B cell (primary cell): ENCODE data around the gene CASS4. TPM values are rescaled to one million over a fixed set of nuclear protein-coding genes. Genes with fewer than 3 reads are reported as not detected.
"Not testable (repeated sequence)": the region's sequence is repeated elsewhere in the genome, so short reads cannot be mapped to it uniquely, and the experiment has no call there.

Experiments
- ATAC-seq: fragments of 200-7000 bp; cut with Tn5 transposase; one replicate; pipeline ENCODE4 v1.10.0; 2021; ENCODE audit warnings: low read depth, mild to moderate bottlenecking, moderate number of reproducible peaks, moderate library complexity
- CTCF ChIA-PET: fragments of 350-600 bp; sonication (Branson Sonifier 250); formaldehyde crosslinking; loops from one replicate; lab custom pipeline; 2021; ENCODE audit warnings: antibody characterized with exemption, inconsistent platforms; lab: Charles Lee
- POLR2A ChIA-PET: fragments of 350-600 bp; sonication (Branson Sonifier 250); formaldehyde crosslinking; loops from one replicate; lab custom pipeline; 2021; ENCODE audit warnings: antibody characterized with exemption; lab: Charles Lee
- DNase-seq: peaks from one replicate; pipeline ENCODE4 v3.0.0; 2013
- H2AFZ ChIP-seq: 2 replicates; pipeline ENCODE4 v1.6.1; 2012; ENCODE audit warnings: mild to moderate bottlenecking, low read depth, low read length; ENCODE audit not compliant: insufficient read depth, poor library complexity, severe bottlenecking
- H3K27ac ChIP-seq, 2 donors: 1 replicate in 1 of 2; 2 replicates in 1 of 2; pipeline ENCODE4 v1.5.1; 2012 to 2013; ENCODE audit warnings: low read length in 2 of 2, mild to moderate bottlenecking in 2 of 2, moderate library complexity in 1 of 2
- H3K27me3 ChIP-seq, 4 experiments: fragments of 200-600 bp in 1 of 4; sonication (generic) in 1 of 4; replicated peaks in 1 of 4; 1 replicate in 2 of 4; 2 replicates in 2 of 4; pipeline versions ENCODE4 v1.6.1 to v1.7.0; 2013 to 2016; ENCODE audit warnings: low read length in 3 of 4, mild to moderate bottlenecking in 2 of 4, mixed read lengths in 1 of 4, moderate library complexity in 1 of 4; ENCODE audit not compliant: insufficient read depth in 4 of 4, control insufficient read depth in 3 of 4; ENCODE audit errors: control extremely low read depth in 1 of 4
- H3K36me3 ChIP-seq, 2 experiments: replicated peaks in 1 of 2; 1 replicate in 1 of 2; 2 replicates in 1 of 2; pipeline versions ENCODE4 v1.6.1 to v1.7.1; 2013; ENCODE audit warnings: low read length in 1 of 2; ENCODE audit not compliant: insufficient read depth in 2 of 2, control insufficient read depth in 1 of 2; ENCODE audit errors: control extremely low read depth in 1 of 2, extremely low read depth in 1 of 2
- H3K4me1 ChIP-seq, 2 donors: fragments of 200-600 bp in 1 of 2; sonication (generic) in 1 of 2; 1 replicate in 1 of 2; 2 replicates in 1 of 2; pipeline versions ENCODE4 v1.5.1 to v1.6.1; 2013 to 2017; ENCODE audit warnings: low read length in 2 of 2; ENCODE audit not compliant: control insufficient read depth in 2 of 2, insufficient read depth in 2 of 2
- H3K4me2 ChIP-seq: replicated peaks from 2 replicates; pipeline ENCODE3; 2012; ENCODE audit warnings: mild to moderate bottlenecking, low read depth, low read length; ENCODE audit not compliant: poor library complexity, severe bottlenecking
- H3K4me3 ChIP-seq, 5 experiments: fragments of 200-600 bp in 1 of 5; sonication (generic) in 1 of 5; 1 replicate in 3 of 5; 2 replicates in 2 of 5; pipeline versions ENCODE4 v1.5.1 to v1.7.0; 2011 to 2016; ENCODE audit warnings: low read length in 4 of 5, mild to moderate bottlenecking in 4 of 5, low read depth in 2 of 5, control low read depth in 1 of 5, moderate library complexity in 1 of 5; ENCODE audit not compliant: insufficient read depth in 1 of 5; ENCODE audit errors: control extremely low read depth in 1 of 5, extremely low read depth in 1 of 5
- H3K79me2 ChIP-seq: fragments of 200-600 bp; sonication (generic); one replicate; pipeline ENCODE4 v1.6.0; 2016; ENCODE audit warnings: low read length; ENCODE audit not compliant: control insufficient read depth, insufficient read depth
- H3K9ac ChIP-seq: fragments of 200-600 bp; sonication (generic); 2 replicates; pipeline ENCODE4 v1.6.1; 2017; ENCODE audit warnings: mild to moderate bottlenecking, low read length, moderate library complexity
- H3K9me3 ChIP-seq, 3 donors: one replicate each; pipeline versions ENCODE4 v1.6.1 to v1.7.1; 2013; ENCODE audit warnings: low read length in 2 of 3; ENCODE audit not compliant: control insufficient read depth in 2 of 3, insufficient read depth in 1 of 3; ENCODE audit errors: control extremely low read depth in 1 of 3
- H4K20me1 ChIP-seq: 2 replicates; pipeline ENCODE4 v1.6.0; 2012; ENCODE audit warnings: mild to moderate bottlenecking, low read length; ENCODE audit not compliant: insufficient read depth, control insufficient read depth, poor library complexity, severe bottlenecking
- H3K27ac Mint-ChIP-seq: one replicate; pipeline ENCODE4 v1.8.0; 2021; ENCODE audit warnings: mixed read lengths
- H3K27me3 Mint-ChIP-seq: one replicate; pipeline ENCODE4 v1.8.0; 2021; ENCODE audit warnings: mixed read lengths
- H3K4me1 Mint-ChIP-seq: one replicate; pipeline ENCODE4 v1.8.0; 2021; ENCODE audit warnings: mixed read lengths
- H3K4me3 Mint-ChIP-seq: one replicate; pipeline ENCODE4 v1.8.0; 2021; ENCODE audit warnings: mixed read lengths
- H3K9me3 Mint-ChIP-seq: one replicate; pipeline ENCODE4 v1.8.0; 2022; ENCODE audit warnings: mixed read lengths; ENCODE audit not compliant: insufficient read depth
- EZH2 ChIP-seq: IDR thresholded peaks from 2 replicates; pipeline ENCODE4 v1.6.1; 2012; ENCODE audit warnings: borderline replicate concordance, low read depth, mild to moderate bottlenecking, moderate library complexity, low read length; ENCODE audit not compliant: insufficient read depth, poor library complexity, severe bottlenecking
- WGBS: methylation state at CpG from one replicate; pipeline ENCODE4 v1.1.5; 2013; ENCODE audit warnings: missing lambda C conversion rate; ENCODE audit not compliant: insufficient coverage; 5-methylcytosine and 5-hydroxymethylcytosine counted together
- intact Hi-C: fragments of 100-400 bp; cut with micrococcal nuclease; formaldehyde crosslinking; loops from one replicate; pipeline ENCODE4 v1.10.0; 2022
- polyA plus RNA-seq: library from polyadenylated mRNA; depleted of rRNA; stranded (reverse); fragments of >200 nt; gene quantifications from 2 replicates; pipeline ENCODE4 v1.2.3, GENCODE V29; 2012
- total RNA-seq, 2 donors: library from RNA; stranded (reverse); fragments of 120-200 nt in 1 of 2; gene quantifications; 1 replicate in 1 of 2; 2 replicates in 1 of 2; pipeline versions ENCODE4 v1.2.3 to v1.2.4, GENCODE V29; 2013 to 2022
- TF ChIP-seq, protein P1 (sequence below): fragments of 200-600 bp; IDR thresholded peaks from one replicate; pipeline ENCODE4 v1.8.0; 2022; ENCODE audit warnings: antibody characterized with exemption, mild to moderate bottlenecking

Gene CASS4
- total and polyA plus RNA-seq, 2 donors (not counting 1 experiment from before 2014, with no cell fraction given) = 0.42 to 0.45 TPM

DNA sequence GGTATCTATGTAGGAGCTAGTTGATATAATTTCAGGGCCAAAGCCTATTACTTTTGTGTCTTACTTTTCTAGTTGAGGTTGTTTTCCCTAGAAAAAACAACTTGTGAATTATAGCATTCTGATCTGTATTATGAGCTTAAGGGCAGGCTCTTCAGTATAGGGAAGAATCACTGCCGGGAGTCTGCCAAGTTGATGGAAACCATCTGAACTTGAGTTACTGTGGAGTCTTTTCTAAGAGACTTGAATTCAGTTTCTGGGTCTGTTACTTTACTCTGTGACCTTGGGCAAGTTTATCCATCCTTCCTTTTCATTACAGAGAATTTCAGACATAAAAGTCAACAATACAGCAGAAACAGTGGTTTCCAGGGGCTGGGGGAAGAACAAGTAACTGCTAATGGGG, 2.1 kb upstream of the CASS4 start:
- no peaks in the 10 kb centered on the region for H4K20me1 ChIP-seq
- no peak overlapping the region for H3K4me3 ChIP-seq
- no peak overlapping the region for H3K4me2 ChIP-seq
- no peaks in the 10 kb centered on the region for H3K9me3 Mint-ChIP-seq
- TF ChIP-seq, protein P1, sequence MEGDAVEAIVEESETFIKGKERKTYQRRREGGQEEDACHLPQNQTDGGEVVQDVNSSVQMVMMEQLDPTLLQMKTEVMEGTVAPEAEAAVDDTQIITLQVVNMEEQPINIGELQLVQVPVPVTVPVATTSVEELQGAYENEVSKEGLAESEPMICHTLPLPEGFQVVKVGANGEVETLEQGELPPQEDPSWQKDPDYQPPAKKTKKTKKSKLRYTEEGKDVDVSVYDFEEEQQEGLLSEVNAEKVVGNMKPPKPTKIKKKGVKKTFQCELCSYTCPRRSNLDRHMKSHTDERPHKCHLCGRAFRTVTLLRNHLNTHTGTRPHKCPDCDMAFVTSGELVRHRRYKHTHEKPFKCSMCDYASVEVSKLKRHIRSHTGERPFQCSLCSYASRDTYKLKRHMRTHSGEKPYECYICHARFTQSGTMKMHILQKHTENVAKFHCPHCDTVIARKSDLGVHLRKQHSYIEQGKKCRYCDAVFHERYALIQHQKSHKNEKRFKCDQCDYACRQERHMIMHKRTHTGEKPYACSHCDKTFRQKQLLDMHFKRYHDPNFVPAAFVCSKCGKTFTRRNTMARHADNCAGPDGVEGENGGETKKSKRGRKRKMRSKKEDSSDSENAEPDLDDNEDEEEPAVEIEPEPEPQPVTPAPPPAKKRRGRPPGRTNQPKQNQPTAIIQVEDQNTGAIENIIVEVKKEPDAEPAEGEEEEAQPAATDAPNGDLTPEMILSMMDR = no peak
- TF ChIP-seq EZH2 = no peak
- peaks cover 9 to 27% of the 10 kb centered on the region in 2 experiments for H3K36me3 ChIP-seq
- H3K9me3 ChIP-seq = no peaks in the 10 kb centered on the region
- DNase-seq (no peak), ATAC-seq (no peak)
- intact Hi-C loops = no loop called here
- H3K4me1 Mint-ChIP-seq = peaks cover 17% of the 10 kb centered on the region
- no peak overlapping the region for H3K27ac Mint-ChIP-seq
- POLR2A ChIA-PET = no interaction called here
- no peak overlapping the region for H3K9ac ChIP-seq
- no peak overlapping the region for H3K27ac ChIP-seq
- CTCF ChIA-PET = no interaction called here
- no peaks in the 10 kb centered on the region for H3K27me3 ChIP-seq
- no peak overlapping the region for H3K4me3 Mint-ChIP-seq
- no peak overlapping the region for H2AFZ ChIP-seq
- H3K79me2 ChIP-seq = peaks cover 6% of the 10 kb centered on the region
- no peaks in the 10 kb centered on the region for H3K27me3 Mint-ChIP-seq
- H3K4me1 ChIP-seq = peaks cover 12 to 21% of the 10 kb centered on the region in 2 donors
- WGBS = no CpG with 5 or more reads among the region's 1 CpG

DNA sequence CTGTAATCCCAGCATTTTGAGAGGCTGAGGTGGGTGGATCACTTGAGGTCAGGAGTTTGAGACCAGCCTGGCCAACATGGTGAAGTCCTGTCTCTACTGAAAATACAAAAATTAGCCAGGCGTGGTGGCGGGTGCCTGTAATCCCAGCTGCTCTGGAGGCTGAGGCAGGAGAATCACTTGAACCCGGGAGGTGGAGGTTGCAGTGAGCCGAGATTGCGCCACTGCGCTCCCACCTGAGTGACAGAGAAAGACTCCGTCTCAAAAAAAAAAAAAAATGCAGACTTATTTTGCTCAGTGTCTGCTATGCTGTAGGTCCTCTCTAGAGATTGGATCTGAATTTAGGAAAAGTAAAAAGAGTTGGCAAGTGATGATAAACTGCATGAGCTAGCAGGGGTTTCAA, 773 bp upstream of the CASS4 start:
- DNase-seq, H3K9me3 Mint-ChIP-seq, H4K20me1 ChIP-seq, H3K9me3 ChIP-seq, H3K79me2 ChIP-seq, ATAC-seq, H3K27me3 Mint-ChIP-seq, H3K27me3 ChIP-seq, intact Hi-C loops, CTCF ChIA-PET: not testable (repeated sequence)
- peak overlapping the region; percentile 57 for H3K4me2 ChIP-seq
- peak overlapping the region in 1 of 5 experiments; percentile 49 for H3K4me3 ChIP-seq
- H3K4me1 ChIP-seq = peaks cover 12 to 21% of the 10 kb centered on the region in 2 donors
- POLR2A ChIA-PET = interaction anchor here (1.3 kb wide), 1 partner anchor 58 kb away, joined by 3 read pairs; the partner anchor contains the start of gene RTF2
- 94% methylated on average over 7 of the region's 7 CpGs for WGBS
- H3K9ac ChIP-seq = peak overlapping the region; percentile 43
- peak overlapping the region; percentile 65 for H2AFZ ChIP-seq
- peaks cover 17% of the 10 kb centered on the region for H3K4me1 Mint-ChIP-seq
- H3K4me3 Mint-ChIP-seq = peak overlapping the region; percentile 77
- peaks cover 9 to 17% of the 10 kb centered on the region in 2 experiments for H3K36me3 ChIP-seq
- peak overlapping the region; percentile 66 for H3K27ac Mint-ChIP-seq
- peak overlapping the region in 1 of 2 donors; percentile 49 for H3K27ac ChIP-seq
